ENCODE results near the gene TCEANC2.
"Not testable (repeated sequence)": the region's sequence is repeated elsewhere in the genome, so short reads cannot be mapped to it uniquely, and the experiment has no call there.

GRCh38 chr1:54094730-54095105, 41.3 kb downstream of the TCEANC2 start:
- not testable (repeated sequence) for TF ChIP-seq CTCF, MAX (IDR thresholded peaks at IDR 0.05; ENCODE audit: low read depth, low read length)
